Kidney epithelial cell (primary cell): ENCODE measurements around the gene DNMT1. TPM values are rescaled to one million over a fixed set of nuclear protein-coding genes. Genes with fewer than 3 reads are reported as not detected.

ENCODE experiments used
- DNase-seq: peaks from one replicate; pipeline ENCODE4 v3.0.0-alpha.2; 2010; ENCODE audit warnings: low read depth
- H3K27me3 ChIP-seq: 2 replicates; pipeline ENCODE4 v1.6.0; 2011; ENCODE audit warnings: low read length; ENCODE audit not compliant: control insufficient read depth, insufficient read depth
- H3K36me3 ChIP-seq: 2 replicates; pipeline ENCODE4 v1.5.1; 2011; ENCODE audit warnings: low read length; ENCODE audit not compliant: control insufficient read depth, insufficient read depth
- H3K4me3 ChIP-seq: 2 replicates; pipeline ENCODE4 v1.5.1; 2011; ENCODE audit warnings: low read depth, mild to moderate bottlenecking, control low read depth, low read length
- CTCF ChIP-seq: IDR thresholded peaks from 2 replicates; pipeline ENCODE4 v1.5.1; 2011; ENCODE audit warnings: mild to moderate bottlenecking, moderate library complexity, low read length, control low read depth, inconsistent platforms; ENCODE audit not compliant: insufficient read depth, poor library complexity, severe bottlenecking
- total RNA-seq: library from RNA; depleted of rRNA; stranded (reverse); fragments of >200 nt; gene quantifications from 2 replicates; pipeline ENCODE4 v1.2.3, GENCODE V29; 2015

Gene DNMT1
- total RNA-seq, 1 donor from 2014 or later = 66.9 TPM

DNA sequence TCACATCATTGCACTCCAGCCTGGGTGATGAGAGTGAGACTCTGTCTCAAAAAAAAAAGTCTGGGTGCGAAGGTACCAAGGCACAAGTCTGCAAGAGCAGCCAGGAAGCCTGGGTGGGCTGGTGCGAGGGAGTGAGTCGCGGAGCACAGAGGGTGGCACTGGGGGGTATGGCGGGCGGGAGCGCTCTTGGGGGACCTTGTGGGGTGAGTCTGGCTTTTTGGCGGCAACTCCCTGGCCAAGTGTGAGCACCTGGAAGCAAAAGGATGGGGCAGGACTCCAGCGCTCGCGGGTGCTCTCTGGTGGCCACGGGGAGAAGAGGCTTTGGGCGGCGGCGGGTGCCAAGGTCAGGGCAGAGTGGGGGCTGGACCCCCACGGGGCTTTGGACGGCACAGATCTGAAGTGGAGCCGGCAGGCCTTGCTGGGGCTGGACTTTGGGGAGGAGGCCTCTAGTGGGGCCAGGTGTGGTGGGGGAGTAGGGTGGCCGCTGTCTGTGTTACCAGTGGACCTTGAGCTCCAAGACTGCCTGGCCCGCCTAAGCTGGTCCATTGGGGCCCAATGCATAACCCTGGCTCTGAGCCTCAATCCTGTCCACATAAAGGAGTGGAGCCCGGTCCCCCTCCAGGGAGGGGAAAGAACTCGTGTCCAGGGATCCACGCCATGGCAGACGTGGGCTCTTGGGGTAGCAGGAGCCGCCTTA lies 81.7 kb downstream of the DNMT1 start:
- peak; percentile 79 for TF ChIP-seq CTCF
- Histone ChIP-seq H3K36me3 (peaks cover 6% of the 10 kb centered on the region), H3K4me3 (no peak overlapping the region), H3K27me3 (no peaks in the 10 kb centered on the region)
- DNase-seq = no peak

- H3K4me3 ChIP-seq = no peak overlapping the region
- no peaks in the 10 kb centered on the region for H3K27me3 ChIP-seq
- TF ChIP-seq CTCF = no peak
- no peak for DNase-seq
- peaks cover 7% of the 10 kb centered on the region for H3K36me3 ChIP-seq
Measured at GRCh38 chr19:10112037-10112761, 82.6 kb downstream of the DNMT1 start.

- H3K36me3 ChIP-seq = peaks cover 6% of the 10 kb centered on the region
Measured at GRCh38 chr19:10111405-10111811, 83.3 kb downstream of the DNMT1 start, which contains the start of gene P2RY11. P2RY11 (plus strand) TSS chr19:10111693; CDS start chr19:10111722, 29 bp downstream.

DNA sequence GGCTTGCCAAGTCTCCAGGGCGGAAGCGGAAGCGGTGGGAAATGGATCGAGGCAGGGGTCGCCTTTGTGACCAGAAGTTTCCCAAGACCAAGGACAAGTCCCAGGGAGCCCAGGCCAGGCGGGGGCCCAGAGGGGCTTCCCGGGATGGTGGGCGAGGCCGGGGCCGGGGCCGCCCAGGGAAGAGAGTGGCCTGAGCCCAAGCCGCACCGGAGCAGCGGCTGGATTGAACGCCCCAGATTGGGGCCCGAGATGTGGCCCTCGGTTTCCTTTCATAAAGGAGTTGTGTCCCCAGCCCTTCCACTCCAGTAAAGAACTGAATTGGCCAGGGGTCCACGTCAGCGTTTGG lies 83.8 kb downstream of the DNMT1 start:
- TF ChIP-seq CTCF = no peak
- H3K36me3 ChIP-seq = peaks cover 4% of the 10 kb centered on the region
- H3K27me3 ChIP-seq = no peaks in the 10 kb centered on the region
- H3K4me3 ChIP-seq = no peak overlapping the region
- no peak for DNase-seq

More at GRCh38 chr19:10111405-10111811, 83.3 kb downstream of the DNMT1 start, which contains the start of gene P2RY11:
- no peak within 1 kb of the TSS for H3K4me3 ChIP-seq
- H3K27me3 ChIP-seq = no peaks in the 10 kb centered on the region
- no peak for TF ChIP-seq CTCF
- no peak for DNase-seq

GRCh38 chr19:10110076-10110971 lies 84.4 kb downstream of the DNMT1 start:
- H3K36me3 ChIP-seq = peaks cover 4% of the 10 kb centered on the region
- no peak for TF ChIP-seq CTCF
- H3K27me3 ChIP-seq = no peaks in the 10 kb centered on the region
- H3K4me3 ChIP-seq = no peak overlapping the region
- DNase-seq = no peak
